GM18498 (cell line): ENCODE results near the gene INF2.

Experiments
- ATAC-seq: cut with Tn5 transposase; IDR thresholded peaks from one replicate; pipeline ENCODE4 v1.9.1; 2021; ENCODE audit warnings: mild to moderate bottlenecking, moderate library complexity; ENCODE audit not compliant: unreplicated experiment

Gene INF2

DNA sequence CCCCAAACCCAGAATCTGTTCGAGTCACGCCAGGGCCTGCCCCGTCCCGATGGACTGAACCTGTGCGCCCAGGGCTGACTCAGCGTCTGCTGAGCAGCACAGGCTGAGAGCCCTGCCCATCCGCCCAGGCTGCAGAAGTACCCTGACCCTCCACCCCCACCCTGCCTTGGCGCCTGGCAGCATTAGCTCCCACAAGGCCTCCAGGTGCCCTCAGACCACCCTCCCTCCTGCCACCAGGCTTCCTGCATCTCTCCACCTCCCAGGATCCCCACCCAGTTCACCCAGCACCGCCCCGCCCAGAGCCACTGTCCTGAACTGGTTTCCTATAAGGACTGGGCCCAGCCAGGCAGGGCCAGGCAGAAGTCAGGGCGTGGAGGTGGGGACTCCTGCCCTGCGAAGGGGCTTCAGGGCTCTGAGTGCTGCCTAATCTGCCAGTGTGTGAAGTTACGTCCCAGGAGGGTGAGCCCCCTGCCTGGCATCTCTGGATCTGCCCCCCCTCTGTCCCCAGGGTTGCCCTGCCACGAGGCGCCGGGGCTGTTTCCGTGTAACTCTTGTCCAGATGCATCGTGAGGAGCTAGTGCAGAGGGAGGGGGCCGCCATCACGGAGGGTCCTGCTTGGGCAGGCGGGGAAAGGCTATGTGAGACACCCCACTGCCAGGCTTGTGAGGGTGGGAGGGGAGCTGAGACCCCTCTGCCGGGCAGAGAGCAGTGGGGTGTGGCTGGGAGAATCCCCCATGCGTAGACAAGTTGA lies 43.7 kb downstream of the INF2 start:
- ATAC-seq, result no peak

DNA sequence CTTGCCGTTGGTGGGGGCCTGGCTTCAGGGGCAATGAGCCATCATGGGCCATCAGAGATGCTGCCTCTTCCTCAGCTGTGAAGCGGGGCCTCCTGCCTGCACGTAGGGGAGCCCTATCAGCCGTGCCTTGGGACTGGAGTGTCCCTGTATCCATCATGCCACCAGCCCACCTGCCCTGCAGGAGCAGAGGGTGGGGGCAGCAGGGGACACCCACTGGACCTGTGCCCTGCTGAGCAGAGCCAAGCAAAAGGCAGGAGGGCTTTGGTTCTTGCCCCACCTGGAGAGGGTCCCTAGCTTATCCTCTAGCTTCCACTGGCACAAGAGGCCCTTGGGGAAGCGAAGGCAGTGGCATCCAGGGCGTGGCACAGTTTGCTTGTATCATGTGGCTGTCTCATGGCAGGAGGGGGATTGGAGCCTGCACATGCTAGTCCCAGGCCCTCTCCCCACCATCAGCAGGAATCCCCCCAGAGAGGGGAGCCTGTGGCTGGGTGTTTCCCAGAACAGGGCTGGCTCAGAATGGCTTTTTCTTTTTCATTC lies 44.7 kb downstream of the INF2 start:
- no peak for ATAC-seq

DNA sequence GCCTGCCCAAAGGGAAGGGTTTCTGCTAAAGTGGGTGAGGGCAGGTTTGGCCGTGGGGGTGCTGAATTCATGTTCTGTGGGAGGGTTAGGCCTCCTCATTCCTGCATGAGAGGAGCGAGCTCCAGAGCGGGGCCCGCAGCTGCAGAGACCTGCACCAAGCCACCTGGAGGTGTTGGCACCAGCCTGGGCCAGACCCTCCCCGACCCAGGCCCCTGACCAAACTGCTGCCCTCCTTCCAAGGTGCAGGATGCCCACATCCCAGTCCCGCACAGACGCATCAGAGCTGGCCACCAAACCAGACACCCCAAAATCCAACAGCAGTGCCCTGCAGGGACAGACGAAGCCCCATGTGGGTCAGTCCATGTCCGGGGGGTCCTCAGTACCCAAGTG lies 45.2 kb downstream of the INF2 start:
- ATAC-seq, result no peak

DNA sequence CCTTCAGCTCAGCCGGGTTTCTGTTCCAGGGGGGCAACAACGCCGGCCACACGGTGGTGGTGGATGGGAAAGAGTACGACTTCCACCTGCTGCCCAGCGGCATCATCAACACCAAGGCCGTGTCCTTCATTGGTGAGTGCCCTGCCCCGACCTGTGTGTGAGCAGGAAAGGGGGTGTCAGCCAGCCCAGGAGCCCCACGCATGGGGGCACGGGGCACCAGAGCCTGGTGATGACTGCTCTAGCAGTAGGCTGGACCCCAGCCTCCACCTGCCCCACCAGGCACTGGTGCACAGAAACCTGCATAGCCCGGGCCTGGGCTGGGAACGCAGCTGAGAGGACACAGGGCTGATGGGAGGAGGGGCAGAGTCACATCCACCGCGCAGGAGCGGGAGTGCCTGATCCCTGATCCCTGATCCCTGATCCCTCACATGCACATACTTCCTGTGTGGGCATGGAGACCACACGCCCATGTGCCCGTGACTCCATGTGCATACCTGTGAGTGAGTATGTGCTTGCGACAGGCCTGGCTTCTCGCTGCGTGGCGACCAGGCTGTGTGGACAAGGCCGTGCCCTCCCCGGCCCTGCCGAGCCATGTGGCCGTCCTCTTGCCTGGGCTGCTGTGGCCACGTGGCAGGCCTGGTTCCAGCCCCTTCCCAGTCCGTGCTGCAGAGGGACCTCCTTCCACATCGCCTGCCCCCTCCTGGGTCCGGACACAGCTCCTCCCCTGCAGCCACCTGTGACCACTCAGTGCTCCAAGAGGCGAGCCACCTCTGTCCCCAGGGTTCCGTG lies 45.8 kb downstream of the INF2 start:
- no peak for ATAC-seq

DNA sequence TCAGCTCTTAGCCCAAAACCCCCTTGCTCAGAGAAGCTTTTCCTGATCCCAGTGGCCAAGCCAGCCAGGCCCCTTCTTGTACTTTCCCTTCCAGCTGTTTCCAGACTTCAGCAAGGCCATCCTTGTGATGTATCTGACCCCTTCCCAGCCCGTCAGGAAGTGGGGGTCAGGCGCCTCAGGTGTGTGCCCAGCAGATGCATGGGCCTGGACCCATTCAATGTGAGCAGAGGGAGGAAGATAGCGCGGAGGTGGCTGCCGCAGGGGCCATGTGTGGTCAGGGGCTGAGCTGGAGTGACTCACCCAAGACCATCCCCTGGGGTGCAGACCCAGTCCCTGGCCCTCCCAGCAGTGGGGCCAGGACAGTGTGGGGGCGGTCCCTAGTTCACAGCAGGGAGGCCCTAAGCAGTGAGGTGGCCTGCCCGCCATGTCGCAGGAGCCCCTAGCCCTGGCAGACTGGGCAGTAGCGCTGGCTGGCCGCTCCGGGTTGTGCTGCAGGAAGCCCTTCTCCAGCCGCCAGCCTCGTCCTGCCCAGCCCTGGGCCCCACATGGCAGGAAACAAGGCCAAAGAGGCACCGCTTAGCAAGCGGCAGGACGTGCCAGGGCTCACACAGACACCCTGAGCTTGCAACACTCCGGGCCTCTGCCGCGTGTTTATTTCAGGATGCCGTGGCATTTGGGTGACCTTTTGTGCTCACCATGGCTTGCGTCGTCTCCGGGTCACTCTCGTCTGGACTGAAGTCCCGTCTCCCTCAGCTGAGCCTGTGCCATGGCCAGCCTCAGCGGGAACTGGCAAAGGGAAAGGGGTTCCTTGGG lies 46.6 kb downstream of the INF2 start:
- no peak for ATAC-seq

DNA sequence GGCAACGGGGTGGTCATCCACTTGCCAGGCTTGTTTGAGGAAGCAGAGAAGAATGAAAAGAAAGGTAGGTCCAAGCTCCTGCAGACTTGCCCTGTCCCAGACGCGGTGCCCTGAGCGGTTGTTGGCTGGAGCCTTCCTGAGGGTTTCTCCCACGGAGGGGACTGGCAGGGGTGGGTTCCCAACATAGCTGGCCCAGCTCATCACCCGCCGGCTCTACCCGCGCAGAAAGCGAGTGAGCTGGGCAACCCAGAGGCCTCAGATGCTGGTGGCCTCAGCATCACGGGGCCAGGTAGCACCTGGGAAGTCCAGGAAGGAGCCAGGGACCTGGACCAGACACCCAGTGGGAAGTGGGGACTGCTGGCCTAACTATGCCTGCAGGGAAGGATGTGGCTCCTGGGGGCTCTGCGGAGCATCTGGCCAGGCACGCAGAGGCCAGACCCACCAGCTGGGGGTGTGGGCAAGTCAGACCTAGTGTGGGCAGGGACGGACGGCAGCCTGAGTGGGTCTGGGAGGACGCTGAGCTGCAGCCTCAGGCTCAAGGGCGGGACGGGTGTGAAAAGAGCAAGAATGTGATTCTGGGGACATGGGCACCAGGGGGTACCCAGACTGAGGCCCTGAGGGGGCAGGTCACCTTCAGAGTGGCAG lies 49.1 kb downstream of the INF2 start:
- ATAC-seq, result no peak

DNA sequence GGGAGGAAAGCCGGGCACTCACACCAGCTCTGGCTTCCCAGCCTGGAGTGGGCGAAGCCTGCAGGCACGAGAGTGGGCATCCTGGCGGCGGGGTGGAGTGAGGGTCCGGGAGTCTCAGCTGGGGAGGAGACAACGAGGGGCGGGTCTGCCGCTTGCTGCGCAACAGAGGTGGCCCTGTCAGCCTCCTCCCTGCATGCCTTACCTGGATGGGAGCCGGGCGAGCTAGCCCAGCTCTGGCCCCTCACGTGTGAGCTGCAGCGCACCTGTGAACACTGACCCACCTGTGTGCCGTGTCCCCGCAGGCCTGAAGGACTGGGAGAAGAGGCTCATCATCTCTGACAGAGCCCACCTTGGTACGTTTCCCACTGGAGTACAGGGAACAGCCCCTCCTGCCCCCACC lies 49.6 kb downstream of the INF2 start:
- ATAC-seq, result no peak

DNA sequence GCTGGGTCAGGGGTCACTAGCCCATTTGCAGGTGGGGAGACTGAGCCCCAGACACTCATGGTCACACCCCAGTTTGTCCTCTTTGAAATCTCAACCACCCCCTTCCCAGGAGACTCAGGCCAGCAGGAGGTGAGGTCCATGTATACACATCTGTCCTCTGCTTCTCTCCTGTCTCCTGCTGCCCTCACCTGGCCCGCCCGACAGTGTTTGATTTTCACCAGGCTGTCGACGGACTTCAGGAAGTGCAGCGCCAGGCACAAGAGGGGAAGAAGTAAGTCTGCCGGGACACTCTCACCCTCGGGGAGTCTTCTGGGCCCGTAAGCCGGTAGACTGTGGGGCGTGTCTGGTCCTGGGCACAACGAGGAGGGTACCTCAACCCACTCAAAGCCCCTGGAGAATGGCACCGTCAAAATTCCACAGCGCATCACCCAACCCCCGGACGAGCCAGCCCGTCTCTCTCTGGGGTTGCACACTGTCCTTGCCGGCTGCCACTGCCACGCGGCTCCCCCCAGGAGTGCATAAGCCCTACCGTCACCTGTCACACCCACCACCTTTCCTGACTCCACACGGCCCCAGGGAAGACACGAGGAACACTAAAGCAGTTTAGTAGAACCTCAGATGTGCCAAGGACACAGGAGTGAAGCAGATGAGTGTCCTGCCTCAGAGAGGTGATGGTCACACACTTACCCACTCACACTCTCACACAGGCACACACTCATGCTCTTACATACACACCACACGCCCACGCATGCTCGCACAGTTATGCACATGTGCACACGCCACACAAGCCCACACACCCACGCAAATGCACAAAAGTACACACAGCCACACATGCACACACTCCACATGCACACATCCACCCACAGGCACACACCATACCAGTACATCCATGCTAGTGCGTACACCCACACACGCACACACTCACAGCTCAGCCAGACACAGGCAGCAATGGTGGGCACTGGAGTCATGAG lies 50.4 kb downstream of the INF2 start:
- ATAC-seq, result no peak

DNA sequence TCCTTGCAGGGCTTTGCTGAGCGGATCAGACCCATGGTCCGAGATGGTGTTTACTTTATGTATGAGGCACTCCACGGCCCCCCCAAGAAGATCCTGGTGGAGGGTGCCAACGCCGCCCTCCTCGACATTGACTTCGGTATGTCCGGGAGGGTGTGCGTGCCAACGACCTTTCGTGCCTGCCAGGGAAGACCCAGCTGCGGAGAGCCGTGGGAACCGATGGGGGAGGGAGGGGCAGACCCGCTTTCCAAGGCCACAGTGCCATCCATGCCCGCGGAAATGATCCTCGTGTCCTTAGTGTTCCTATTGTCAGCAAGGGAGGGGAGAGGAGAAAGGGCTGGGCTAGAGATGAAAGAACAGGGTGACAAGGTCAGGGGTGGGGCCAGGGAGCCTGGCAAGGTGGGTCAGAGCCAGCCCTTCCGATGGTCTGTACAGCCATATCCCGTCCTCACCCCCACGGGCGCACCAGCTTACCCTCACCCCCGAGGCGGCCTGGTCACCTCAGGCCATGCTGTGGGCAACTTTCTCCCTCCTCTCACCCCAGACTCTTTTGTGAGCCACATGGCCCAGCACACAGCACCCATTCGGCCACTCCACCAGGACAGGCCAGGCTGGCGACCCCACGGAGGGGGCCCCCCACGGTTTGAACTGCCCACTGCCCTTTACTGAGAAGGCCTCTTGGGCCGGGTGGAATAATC lies 51.8 kb downstream of the INF2 start:
- no peak for ATAC-seq

DNA sequence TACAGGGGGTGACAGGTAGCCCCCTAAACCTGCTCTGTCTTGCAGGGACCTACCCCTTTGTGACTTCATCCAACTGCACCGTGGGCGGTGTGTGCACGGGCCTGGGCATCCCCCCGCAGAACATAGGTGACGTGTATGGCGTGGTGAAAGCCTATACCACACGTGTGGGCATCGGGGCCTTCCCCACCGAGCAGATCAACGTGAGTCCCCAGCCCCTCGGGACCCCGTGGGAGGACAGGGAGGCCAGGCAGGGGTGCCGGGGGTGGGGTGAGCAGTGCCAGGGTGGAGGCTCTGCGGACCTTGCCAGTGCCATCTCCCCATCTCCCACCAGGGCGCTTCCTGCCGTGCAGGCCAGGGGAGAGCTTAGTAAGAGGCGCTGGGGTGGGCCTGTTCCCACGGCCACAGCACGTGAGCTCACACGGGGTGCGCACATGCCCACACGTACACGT lies 52.4 kb downstream of the INF2 start:
- ATAC-seq, result no peak

DNA sequence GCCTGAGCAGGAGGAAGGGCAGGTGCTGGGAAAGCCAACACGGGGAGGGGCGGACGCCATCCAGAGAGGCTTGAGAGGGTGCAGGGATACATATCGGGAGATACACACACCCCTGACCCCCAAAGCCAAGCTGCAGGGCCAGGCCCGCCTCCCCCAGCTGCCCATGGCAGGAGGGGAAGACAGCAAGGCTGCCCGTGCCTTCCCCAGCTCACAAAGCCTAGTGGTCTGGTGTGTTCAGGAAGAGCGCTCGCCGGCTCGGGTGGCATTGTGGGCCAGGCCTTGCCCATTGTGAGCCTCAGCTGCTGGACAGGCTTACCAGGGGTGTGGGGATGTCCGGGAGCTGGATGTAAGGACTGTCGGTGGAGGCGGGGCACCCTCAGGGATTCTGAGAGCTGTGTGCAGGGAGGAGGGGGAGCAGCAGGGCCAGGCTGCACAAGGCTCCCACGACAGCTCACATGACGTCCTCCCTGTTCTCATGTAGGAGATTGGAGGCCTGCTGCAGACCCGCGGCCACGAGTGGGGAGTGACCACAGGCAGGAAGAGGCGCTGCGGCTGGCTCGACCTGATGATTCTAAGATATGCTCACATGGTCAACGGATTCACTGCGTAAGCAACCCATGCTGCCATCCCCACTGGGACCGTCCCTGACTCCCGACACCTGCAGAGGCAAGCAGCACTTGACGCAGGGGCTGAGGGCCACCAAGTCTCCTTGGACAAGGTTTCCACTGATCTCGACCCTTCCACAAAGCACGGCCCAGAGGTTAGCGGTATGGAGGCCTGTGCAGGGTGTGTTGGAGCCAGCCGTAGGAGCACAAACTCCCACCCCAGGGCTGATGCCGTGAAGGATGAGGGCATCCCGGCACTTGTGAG lies 53.4 kb downstream of the INF2 start:
- ATAC-seq, result no peak

DNA sequence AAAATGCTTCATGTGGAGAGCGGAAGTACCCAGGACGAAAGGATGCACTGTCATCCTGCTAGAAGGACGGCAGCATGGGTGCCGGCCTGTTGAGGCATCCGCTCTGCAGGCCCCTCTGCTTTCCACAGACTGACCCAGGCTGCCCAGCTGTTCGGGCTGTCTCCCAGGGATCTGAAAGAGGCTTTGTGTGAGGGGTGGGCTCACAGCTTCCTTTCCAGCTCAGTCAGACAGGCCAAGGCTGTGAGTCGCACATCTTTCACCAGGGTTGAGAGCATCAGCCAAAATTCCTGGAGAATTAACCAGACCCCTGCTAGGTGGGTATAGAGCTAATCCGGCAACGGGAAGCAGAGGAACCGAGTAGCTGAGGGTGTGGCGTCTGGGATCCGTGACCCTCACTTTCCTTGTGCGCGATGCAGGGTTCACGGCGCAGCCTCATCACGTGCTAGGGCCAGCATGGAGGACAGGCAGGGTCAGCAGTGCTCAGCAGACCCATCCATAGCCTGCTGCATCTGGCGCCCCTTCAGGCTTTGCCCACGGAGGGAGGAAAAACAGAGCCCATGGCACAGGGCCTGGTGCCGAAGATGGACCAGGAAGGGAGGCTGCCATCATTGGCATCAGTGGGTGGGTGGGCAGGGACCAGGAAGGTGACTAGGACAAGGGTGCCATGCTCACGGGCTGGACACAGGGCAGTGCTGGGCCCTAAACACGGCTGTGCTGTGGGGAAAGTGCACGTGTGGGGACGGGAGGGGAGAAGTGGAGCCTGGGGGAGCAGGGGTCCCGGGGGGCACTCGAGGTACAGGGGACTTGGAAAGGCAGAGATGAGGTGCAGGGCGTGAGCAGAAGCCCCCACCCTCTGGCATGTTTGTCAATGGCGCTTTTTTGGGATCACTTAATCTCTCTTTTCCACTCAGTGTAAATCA lies 54.3 kb downstream of the INF2 start:
- ATAC-seq, result no peak

DNA sequence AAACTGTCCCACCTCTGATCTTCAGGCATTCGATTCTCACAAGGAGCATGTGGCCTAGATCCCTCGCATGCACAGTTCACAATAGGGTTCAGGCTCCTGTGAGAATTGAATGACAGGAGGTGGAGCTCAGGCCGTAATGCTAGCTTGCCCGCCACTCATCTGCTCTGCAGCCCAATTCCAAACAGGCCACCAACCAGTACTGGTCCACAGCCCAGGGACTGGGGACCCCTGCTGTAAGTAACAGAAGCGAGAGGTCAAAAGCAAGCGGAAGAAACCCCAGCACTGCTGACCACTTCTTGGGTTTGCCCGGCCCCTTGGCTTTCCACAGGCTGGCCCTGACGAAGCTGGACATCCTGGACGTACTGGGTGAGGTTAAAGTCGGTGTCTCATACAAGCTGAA lies 55.1 kb downstream of the INF2 start:
- no peak for ATAC-seq

DNA sequence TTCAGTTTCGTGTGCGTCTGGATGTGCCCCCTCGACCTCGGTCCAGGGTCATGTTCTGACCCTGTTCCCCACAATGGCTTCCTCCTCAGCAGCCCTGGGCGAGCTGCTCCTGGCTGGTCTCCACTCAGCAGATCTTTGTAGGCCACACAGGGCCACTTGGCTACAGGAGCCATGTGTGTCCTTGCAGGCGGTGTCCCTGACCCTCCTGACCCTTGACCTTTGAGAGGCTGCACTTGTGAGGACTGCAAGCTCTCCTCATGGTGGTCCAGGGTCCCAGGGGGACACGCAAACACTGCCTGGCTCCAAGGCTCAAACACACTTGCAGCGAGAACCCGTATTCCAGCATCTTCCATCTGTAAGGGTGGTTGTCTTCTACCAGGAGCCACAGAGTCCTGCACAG lies 56.0 kb downstream of the INF2 start:
- no peak for ATAC-seq

DNA sequence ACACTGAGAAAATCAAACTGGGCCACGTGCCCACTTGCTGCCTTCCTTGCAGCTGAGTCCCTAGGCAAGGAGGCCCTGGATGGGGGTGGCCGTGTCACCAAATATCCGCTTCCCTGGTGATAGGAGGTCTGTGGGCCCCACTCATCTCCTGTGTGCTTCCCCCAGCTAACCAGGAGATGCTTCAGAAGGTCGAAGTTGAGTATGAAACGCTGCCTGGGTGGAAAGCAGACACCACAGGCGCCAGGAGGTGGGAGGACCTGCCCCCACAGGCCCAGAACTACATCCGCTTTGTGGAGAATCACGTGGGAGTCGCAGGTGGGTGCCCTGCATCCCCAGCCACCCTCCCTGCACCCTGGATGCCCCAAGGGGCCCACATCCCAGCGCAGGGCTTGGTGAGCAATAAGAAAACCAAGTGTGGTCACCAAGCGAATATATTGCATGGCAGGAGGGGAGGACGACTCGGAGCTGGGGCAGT lies 56.7 kb downstream of the INF2 start:
- ATAC-seq, result no peak

DNA sequence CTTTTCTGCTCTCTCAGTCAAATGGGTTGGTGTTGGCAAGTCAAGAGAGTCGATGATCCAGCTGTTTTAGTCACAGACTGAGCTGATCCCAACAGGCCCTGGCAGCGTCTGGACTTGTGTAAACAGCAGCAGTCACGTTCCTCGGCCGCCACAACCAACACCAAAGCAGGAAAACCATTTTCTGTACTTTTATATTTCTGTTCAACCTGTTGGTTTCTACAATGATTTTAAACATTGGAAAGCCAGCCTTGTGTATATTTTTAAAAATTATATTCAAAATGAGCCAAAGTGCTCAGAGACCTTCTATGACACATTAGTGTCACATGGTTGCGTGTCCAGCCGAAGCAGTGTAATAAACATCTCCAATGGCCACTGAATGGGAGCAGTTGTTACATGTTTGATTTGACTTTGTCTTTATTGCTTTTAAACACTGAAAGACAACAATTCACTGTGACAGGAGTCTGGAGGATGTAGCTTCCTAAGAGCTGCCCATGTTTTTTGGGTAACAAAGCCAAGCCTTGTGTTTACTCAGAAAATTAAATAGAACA lies 57.6 kb downstream of the INF2 start:
- ATAC-seq, result no peak

DNA sequence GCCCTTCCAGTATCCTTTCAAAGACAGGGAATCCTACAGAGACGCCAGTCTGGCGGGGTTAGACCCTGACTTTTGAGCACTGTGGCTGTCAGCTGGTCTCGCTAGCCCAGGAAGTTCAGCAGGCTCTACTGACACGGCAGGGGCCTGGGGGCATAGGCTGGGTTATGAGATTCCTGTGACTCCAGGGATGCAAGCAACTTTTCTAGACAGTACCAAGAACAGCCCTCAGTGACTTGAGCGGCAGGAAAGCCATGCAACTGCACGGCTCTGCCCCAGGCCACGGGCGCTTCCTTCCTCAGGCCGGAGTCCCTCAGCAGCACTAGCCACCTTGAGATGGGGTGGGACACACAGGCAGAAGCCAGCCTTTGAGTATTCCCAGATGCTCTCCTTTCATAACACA lies 58.5 kb downstream of the INF2 start:
- ATAC-seq, result no peak
